Subcutaneous abdominal adipose tissue (tissue), 5 donors: ENCODE data around the gene CNTN4.
"Not testable (repeated sequence)": the region's sequence is repeated elsewhere in the genome, so short reads cannot be mapped to it uniquely, and the experiment has no call there.

Experiments
- H3K27ac ChIP-seq: one replicate; pipeline ENCODE4 v1.7.0; 2013; ENCODE audit warnings: low read depth, mild to moderate bottlenecking, inconsistent platforms, low read length, moderate library complexity
- H3K27me3 ChIP-seq, 5 donors: one replicate each; pipeline ENCODE4 v1.7.0; 2013; ENCODE audit warnings: low read length in 5 of 5, inconsistent platforms in 1 of 5; ENCODE audit not compliant: control insufficient read depth in 5 of 5, insufficient read depth in 4 of 5
- H3K36me3 ChIP-seq, 5 donors: one replicate each; pipeline ENCODE4 v1.7.0; 2013; ENCODE audit warnings: low read length in 5 of 5; ENCODE audit not compliant: control insufficient read depth in 5 of 5, insufficient read depth in 5 of 5
- H3K4me1 ChIP-seq, 5 donors: one replicate each; pipeline ENCODE4 v1.7.0; 2013; ENCODE audit warnings: low read length in 5 of 5, mild to moderate bottlenecking in 3 of 5, moderate library complexity in 1 of 5; ENCODE audit not compliant: control insufficient read depth in 5 of 5, insufficient read depth in 5 of 5
- H3K4me3 ChIP-seq, 5 donors: one replicate each; pipeline ENCODE4 v1.7.0; 2013; ENCODE audit warnings: low read length in 5 of 5, low read depth in 1 of 5
- H3K9ac ChIP-seq, 5 donors: one replicate each; pipeline ENCODE4 v1.7.0; 2013; ENCODE audit warnings: low read length in 5 of 5, mild to moderate bottlenecking in 4 of 5, moderate library complexity in 3 of 5
- H3K9me3 ChIP-seq, 5 donors: one replicate each; pipeline ENCODE4 v1.7.0; 2013; ENCODE audit warnings: low read length in 5 of 5; ENCODE audit not compliant: control insufficient read depth in 5 of 5
- donor health status: healthy.
- donor health status: healthy.
- donor health status: healthy.
- donor health status: healthy.
- donor health status: healthy.

The CNTN4 gene

DNA sequence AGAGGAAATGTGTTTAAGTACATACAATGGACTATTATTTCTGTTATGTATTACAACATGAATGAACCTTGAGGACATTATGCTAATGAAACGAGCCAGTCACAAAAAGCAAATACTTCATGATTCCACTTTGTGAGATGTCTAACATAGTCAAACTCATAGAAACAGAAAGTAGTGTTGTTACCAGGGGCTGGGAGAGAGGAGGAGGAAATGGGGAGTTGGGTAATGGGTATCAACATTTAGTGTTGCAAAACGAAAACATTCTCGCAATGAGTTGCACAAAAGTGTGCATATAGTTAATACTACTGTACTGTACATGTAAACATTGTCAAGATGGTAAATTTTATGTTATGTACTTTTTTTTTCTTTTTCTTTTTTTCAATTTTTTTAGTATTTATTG lies 817.2 kb downstream of the CNTN4 start:
- Histone ChIP-seq H3K36me3 (no peaks in the 10 kb centered on the region), H3K27me3 (no peaks in the 10 kb centered on the region), H3K9me3 (no peaks in the 10 kb centered on the region), H3K27ac (no peak overlapping the region), H3K4me3 (no peak overlapping the region), H3K4me1 (no peaks in the 10 kb centered on the region), H3K9ac (no peak overlapping the region)

DNA sequence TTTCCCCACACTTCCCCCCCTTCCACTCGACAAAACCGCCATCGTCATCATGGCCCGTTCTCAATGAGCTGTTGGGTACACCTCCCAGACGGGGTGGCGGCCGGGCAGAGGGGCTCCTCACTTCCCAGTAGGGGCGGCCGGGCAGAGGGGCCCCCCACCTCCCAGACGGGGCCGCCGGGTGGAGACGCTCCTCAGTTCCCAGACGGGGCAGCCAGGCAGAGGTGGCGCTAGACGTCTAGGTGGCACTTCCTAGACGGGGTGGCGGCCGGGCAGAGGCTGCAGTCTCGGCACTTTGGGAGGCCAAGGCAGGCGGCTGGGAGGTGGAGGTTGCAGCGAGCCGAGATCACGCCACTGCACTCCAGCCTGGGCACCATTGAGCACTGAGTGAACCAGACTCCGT lies 818.0 kb downstream of the CNTN4 start:
- not testable (repeated sequence) for H3K27ac ChIP-seq, H3K9ac ChIP-seq, H3K9me3 ChIP-seq, H3K27me3 ChIP-seq, H3K4me3 ChIP-seq, H3K4me1 ChIP-seq, H3K36me3 ChIP-seq

DNA sequence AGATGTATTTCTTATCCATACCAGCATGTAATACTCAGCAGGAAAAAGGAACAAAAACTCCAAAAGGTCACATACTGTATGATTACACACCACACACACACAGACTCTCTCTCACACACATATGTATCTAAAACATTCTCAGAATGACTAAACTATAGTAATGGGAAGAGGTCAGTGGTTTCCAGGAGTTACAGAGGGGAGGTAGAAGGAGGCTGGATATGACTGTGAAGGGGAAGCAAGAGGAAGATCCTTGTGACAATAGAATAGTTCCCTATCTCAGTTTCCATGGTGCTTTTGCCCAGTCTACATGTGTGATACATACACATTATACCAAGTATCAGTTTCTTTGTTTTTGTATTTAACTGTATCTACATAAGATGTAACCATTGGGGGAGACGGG lies 821.4 kb downstream of the CNTN4 start:
- H3K27me3 ChIP-seq, result no peaks in the 10 kb centered on the region

DNA sequence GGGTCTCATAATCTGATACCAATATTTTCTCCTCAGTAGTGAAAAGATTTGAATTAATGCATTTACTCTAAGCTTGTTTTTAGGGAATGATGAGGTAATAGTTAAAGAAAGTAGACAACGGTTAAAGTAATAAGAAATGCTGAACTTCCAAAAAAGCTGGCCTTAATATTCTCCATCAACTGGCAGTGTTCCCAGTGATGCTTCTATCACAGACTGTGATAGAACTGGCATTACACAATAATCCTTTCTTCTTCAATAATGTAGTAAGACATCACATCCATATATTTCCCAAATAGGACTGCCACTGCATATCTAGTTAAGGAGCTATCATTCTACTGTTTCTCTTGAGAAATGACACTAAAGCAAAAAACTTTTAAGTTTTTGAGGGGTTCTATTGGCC lies 822.8 kb downstream of the CNTN4 start:
- Histone ChIP-seq H3K27me3 (no peaks in the 10 kb centered on the region), H3K4me3 (no peak overlapping the region), H3K9me3 (no peaks in the 10 kb centered on the region), H3K9ac (no peak overlapping the region), H3K27ac (no peak overlapping the region), H3K4me1 (no peaks in the 10 kb centered on the region), H3K36me3 (no peaks in the 10 kb centered on the region)

More for the DNA sequence above, 821.4 kb downstream of the CNTN4 start:
- no peak overlapping the region for H3K27ac ChIP-seq
- no peak overlapping the region for H3K4me3 ChIP-seq
- H3K36me3 ChIP-seq, result no peaks in the 10 kb centered on the region
- no peaks in the 10 kb centered on the region for H3K9me3 ChIP-seq
- H3K9ac ChIP-seq, result no peak overlapping the region
- no peaks in the 10 kb centered on the region for H3K4me1 ChIP-seq

DNA sequence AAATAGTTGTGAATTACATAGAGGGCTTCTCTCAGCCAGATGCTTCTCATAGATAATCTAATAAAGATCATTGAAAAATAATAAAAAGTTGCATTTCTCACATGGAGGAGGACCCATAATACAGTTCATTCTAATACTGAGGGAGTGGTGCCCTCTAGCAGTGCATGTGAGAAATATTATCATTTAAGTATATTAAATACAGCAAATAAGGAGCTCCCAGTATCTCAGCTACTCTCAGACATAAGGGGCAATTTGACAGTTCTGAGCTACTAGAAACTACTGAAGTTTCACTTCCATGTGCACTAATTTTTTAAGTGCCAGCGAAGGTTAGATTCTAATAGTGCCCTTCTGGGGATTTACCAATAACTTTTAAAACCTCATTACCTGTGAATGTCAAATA lies 823.2 kb downstream of the CNTN4 start:
- no peaks in the 10 kb centered on the region for H3K27me3 ChIP-seq
- H3K9me3 ChIP-seq, result no peaks in the 10 kb centered on the region
- H3K4me3 ChIP-seq, result no peak overlapping the region
- no peaks in the 10 kb centered on the region for H3K36me3 ChIP-seq
- H3K27ac ChIP-seq, result no peak overlapping the region
- no peaks in the 10 kb centered on the region for H3K4me1 ChIP-seq
- H3K9ac ChIP-seq, result no peak overlapping the region

DNA sequence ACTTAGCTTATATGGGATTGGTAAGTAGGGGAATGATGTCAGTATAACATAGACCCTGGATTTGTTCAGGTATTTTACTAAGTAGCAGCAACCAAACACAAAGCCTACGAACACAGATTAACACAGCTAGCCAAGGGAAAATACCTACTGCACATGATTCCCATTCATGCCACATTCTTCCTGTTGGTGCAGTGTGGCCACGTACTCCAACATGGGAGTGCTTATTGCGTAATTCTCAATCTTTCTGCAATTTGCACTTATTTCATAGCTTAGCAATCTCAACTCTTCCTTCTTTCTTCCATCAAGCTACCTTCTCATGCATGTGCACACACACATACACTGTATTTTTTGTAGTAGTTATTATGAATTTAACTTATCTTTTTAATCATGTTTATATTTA lies 824.7 kb downstream of the CNTN4 start:
- no peaks in the 10 kb centered on the region for H3K27me3 ChIP-seq
- H3K4me3 ChIP-seq, result no peak overlapping the region
- no peaks in the 10 kb centered on the region for H3K4me1 ChIP-seq
- H3K27ac ChIP-seq, result no peak overlapping the region
- no peaks in the 10 kb centered on the region for H3K36me3 ChIP-seq
- H3K9ac ChIP-seq, result no peak overlapping the region
- no peaks in the 10 kb centered on the region for H3K9me3 ChIP-seq

DNA sequence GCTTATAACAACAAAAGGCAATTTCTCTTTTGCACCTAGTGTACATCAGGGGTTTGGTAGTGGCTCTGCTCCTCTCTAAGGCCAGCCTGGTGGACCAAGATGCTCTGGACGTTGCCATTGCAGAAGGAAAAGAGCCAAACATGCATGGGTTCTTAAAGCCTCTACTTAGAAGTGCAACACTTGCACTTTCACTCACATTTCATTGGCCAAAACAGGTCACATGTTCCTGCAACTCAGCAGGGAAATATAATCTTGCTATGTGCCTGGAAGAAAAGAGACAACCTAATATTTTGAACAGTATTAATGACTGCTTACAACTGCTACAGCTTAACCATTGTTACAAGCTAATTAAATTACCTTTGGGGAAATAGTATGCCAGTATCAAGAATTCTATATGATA lies 828.6 kb downstream of the CNTN4 start:
- Histone ChIP-seq H3K9ac (no peak overlapping the region), H3K4me3 (no peak overlapping the region), H3K36me3 (no peaks in the 10 kb centered on the region), H3K27me3 (peaks cover 0 to 2% (median 0%) of the 10 kb centered on the region in 5 donors), H3K9me3 (no peaks in the 10 kb centered on the region), H3K4me1 (no peaks in the 10 kb centered on the region), H3K27ac (no peak overlapping the region)

DNA sequence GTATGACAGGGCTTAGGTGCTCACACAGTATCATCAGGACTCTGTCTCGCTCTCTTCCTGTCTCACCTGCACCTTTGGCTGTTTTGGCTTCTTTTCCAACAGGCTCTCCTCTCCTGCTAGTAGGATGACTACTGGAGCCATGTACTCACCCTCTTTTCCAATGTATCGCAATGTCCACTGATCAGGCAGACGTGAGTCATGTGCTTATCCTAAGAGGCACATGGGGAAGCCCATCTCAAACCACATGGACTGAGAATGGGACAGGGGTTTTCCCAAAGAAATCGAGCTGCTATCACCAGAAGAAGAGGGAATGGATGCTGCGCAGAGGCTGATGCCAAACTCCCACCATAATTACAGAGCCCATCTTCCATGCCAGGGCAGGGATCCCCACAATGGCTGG lies 830.9 kb downstream of the CNTN4 start:
- H3K9ac ChIP-seq, result no peak overlapping the region
- H3K27me3 ChIP-seq, result peaks cover 0 to 2% (median 0%) of the 10 kb centered on the region in 5 donors
- no peaks in the 10 kb centered on the region for H3K9me3 ChIP-seq
- H3K27ac ChIP-seq, result no peak overlapping the region
- no peaks in the 10 kb centered on the region for H3K36me3 ChIP-seq
- no peaks in the 10 kb centered on the region for H3K4me1 ChIP-seq
- no peak overlapping the region for H3K4me3 ChIP-seq

DNA sequence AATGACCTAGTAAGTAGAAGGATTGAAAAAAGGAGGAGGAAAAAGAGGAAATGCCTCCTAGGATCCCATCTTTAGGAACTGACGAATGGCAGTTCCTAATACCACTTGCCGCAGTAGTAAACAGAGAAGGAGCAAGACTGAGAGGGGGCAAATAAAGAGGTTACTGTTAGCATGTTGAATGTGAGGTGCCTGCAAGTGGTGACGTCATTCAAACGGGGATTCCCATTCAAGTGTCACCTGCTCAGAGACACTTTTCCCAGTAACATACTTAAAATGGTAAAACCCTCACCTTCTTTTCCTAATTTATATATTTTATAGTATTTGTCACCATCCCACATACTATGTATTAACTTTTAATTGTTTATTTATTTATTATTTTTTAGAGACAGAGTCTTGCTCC lies 832.6 kb downstream of the CNTN4 start:
- Histone ChIP-seq H3K36me3 (no peaks in the 10 kb centered on the region), H3K9me3 (no peaks in the 10 kb centered on the region), H3K9ac (no peak overlapping the region), H3K4me1 (no peaks in the 10 kb centered on the region), H3K4me3 (no peak overlapping the region), H3K27ac (no peak overlapping the region), H3K27me3 (peaks cover 0 to 2% (median 0%) of the 10 kb centered on the region in 5 donors)

DNA sequence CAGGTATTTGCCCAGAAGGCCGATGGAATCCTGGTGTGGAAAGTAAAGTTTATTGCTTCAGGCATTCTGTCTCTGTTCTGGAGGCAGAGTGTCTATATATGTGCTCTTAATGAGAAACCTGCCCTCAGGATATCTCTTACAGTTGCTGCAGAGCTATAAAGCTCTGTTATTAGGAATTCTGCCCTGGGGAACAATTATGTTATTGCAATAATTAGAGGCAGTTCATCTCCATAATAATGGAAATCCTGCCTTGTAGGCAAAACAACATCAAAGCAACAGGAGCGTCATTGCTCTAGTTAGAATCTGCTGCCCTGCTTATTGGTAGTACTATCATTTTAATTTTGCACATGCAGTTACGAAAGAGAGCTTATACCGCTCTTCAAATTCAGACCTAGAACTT lies 835.9 kb downstream of the CNTN4 start:
- no peaks in the 10 kb centered on the region for H3K4me1 ChIP-seq
- H3K36me3 ChIP-seq, result no peaks in the 10 kb centered on the region
- H3K27me3 ChIP-seq, result peaks cover 0 to under 1% (median 0%) of the 10 kb centered on the region in 5 donors
- H3K9me3 ChIP-seq, result no peaks in the 10 kb centered on the region
- no peak overlapping the region for H3K9ac ChIP-seq
- H3K27ac ChIP-seq, result no peak overlapping the region
- no peak overlapping the region for H3K4me3 ChIP-seq

DNA sequence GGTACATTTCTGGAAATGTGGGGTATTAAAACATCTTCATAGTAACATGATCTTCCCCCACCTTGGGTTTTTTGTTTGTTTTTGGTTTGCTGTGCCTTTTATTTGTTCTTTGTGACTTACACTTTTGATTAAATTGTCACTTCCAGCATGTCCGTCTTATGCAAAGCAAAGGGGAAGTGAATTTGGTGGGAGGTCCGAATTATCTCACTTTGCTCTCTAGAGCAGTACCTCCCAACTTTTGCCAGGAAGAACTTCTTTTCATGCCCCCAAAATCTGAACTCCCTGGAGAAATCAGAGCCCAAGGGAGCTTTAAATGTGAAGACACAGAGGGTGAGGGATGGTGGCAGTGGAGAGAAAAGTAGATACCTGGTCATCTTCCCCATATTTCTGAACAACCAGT lies 838.4 kb downstream of the CNTN4 start:
- H3K27me3 ChIP-seq, result no peaks in the 10 kb centered on the region
- no peak overlapping the region for H3K4me3 ChIP-seq
- no peaks in the 10 kb centered on the region for H3K9me3 ChIP-seq

More for the DNA sequence above, 838.4 kb downstream of the CNTN4 start:
- no peak overlapping the region for H3K27ac ChIP-seq
- no peak overlapping the region for H3K9ac ChIP-seq
- no peaks in the 10 kb centered on the region for H3K4me1 ChIP-seq
- H3K36me3 ChIP-seq, result no peaks in the 10 kb centered on the region
